ENCODE measurements around the gene KAZALD1.

Gene KAZALD1

GRCh38 chr10:101047961-101048892 is 13.6 kb upstream of the KAZALD1 start:
- DNase-seq = no peak

- peak in 11 of 56 donors; percentile 7 to 60 (median 20) for DNase-seq
Observed at GRCh38 chr10:101050208-101051069, 11.3 kb upstream of the KAZALD1 start.

DNA sequence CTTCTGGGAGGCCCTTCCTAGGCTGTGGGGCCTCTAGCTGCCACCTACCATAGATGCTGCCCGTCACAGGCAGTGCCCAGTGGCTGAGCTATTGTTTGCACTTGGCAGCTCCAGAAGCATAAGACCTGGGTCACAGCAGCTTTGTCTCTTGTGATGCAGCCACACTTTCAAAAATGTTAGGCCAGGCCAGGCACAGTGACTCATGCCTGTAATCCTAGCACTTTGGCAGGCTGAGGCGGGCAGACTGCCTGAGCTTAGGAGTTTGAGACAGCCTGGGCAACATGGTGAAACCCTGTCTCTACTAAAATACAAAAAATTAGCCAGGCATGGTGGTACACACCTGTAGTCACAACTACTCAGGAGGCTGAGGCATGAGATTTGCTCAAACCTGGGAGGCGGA is 9.5 kb upstream of the KAZALD1 start:
- DNase-seq = peak in 8 of 56 donors; percentile 17 to 71 (median 28)

DNA sequence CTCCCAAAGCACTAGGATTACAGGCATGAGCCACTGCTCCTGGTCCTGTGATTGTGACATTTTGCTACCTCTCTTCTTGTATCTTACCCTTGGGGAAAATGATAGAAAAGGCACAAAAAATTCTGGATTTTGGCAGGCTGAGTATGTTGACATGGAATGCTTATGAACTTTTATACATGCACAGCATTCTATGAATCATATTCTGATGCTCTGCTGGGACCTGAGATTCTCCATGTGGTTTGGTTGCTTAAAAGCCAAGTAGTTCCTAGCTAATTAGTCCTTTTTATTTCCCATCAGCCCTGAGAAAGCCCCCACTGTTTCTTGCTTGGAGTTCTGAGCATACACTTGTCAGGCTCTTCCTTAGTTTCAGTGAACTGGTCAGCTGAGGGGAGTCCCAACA is 8.3 kb upstream of the KAZALD1 start:
- no peak for DNase-seq

- no peak for DNase-seq
Observed at GRCh38 chr10:101054351-101054750, 7.4 kb upstream of the KAZALD1 start.

DNA sequence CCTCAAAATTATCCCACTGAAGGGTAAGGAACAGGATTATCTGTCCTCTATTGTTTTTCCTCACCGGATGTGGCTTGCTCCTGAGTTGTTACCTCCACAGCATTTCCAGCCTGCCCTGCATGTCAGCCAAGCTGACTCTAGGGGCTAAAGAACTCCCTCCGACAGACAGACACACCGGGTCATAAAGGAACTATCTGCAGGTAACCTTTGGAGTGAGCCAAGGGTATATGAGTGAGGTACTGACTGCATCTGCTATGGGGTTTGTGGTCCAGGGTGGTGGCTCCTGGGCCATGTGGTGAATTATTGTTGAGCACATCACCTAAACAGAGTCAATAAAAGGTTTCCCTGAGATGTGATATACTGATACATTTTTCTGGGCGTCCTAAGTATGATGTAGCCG is 6.9 kb upstream of the KAZALD1 start:
- DNase-seq = no peak

DNA sequence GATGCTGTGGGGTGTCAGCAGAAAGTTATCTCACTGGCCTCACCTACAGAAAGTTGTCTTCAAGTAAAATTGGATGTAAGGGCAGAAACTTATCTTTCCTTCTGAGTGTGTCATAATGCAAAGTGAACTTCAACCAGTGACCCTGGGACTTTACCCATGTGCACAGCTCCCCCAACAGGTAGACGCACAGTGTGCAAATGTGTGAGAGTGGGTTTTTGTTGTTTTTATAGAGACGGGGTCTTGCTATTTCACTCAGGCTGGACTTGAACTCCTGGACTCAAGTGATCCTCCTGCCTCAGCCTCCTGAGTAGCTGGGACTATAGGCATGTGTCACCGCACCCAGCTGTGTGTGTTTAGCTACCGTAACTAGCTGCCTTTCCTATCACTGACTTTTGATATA is 6.4 kb upstream of the KAZALD1 start:
- no peak for DNase-seq

GRCh38 chr10:101056365-101057151 is 5.2 kb upstream of the KAZALD1 start:
- no peak for DNase-seq

DNA sequence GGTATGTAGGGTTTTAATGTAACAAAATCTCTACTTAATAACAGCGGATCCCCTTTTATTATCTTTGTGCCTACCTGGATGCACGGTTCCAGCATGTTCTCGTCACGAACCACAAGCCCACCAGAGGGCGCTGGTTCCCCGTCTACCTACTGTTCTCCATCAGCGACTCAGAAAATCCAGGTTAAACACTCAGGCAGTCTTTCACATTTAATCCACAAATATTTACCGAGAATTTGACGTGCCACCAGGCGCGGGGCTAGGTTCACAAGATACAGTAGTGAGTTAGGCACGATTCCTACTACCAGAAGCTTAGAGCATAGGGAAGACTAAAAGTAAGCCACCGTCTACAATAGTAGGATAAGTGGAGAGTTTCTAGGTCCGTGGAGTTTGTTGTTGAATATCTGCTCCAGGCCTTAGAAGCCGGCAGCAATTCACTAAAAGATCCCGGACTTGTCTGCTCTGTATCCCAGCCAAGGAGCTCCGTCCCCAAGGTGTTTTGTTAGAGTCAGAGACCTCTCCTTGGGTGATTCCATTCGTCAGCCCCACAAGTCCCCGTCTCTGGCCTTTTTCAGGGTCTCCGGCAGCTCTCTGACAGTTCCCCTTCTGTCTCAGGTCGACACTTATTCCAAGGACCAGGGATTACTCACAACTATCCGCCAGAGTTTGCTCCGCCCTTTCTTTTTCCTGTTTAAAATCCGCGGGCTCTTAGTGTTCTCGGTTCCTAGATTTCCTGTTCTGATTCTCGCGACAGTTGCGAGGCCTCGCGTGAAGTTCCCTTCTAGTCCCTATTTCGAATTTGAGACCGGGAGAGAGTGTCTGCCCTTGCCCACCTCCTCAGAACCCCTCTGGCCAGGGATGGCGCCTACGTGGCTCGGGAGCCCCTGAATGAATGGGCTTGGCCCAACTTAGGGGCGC is 1.5 kb upstream of the KAZALD1 start:
- DNase-seq = peak in 51 of 56 donors; percentile 14 to 95 (median 83)

DNA sequence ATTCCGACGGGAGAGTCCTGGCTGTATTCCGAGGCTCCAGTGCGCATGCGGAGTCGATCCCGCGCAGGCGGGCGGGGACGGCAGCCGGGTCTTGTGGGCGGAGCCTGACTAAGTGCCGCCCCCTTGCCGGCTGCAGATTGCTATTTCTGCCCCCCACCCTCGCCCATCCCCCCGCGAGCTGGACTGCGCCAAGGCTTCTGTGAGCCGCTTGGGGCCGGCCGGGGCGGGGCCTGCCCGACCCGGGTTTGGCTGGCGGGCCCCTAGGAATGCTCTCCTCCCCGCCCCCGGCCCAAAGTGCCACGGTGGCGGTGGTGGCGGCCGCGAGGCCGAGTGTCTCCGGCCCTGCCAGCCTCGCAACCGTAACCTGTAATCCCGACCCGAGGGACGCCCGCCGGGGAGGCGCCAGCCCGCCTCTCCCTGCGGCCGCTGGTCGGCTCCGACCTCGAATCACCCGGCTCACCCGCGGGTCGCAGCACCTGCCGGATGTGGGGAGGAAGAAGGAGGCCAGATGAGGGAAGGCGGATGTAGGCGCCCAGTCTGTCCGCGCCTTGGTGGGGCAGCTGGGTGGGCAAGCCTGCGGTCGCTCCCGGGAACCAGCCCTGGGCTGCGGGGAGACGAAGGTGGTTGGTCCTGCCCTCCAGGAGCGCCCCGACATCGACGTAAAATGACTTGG is 702 bp upstream of the KAZALD1 start:
- peak in 41 of 56 donors; percentile 54 to 95 (median 85) for DNase-seq

- DNase-seq = peak in 6 of 56 donors; percentile 5 to 49 (median 17)
Observed at GRCh38 chr10:101062232-101063049, 652 bp downstream of the KAZALD1 start.

GRCh38 chr10:101063050-101063525 is 1.3 kb downstream of the KAZALD1 start:
- no peak for DNase-seq

DNA sequence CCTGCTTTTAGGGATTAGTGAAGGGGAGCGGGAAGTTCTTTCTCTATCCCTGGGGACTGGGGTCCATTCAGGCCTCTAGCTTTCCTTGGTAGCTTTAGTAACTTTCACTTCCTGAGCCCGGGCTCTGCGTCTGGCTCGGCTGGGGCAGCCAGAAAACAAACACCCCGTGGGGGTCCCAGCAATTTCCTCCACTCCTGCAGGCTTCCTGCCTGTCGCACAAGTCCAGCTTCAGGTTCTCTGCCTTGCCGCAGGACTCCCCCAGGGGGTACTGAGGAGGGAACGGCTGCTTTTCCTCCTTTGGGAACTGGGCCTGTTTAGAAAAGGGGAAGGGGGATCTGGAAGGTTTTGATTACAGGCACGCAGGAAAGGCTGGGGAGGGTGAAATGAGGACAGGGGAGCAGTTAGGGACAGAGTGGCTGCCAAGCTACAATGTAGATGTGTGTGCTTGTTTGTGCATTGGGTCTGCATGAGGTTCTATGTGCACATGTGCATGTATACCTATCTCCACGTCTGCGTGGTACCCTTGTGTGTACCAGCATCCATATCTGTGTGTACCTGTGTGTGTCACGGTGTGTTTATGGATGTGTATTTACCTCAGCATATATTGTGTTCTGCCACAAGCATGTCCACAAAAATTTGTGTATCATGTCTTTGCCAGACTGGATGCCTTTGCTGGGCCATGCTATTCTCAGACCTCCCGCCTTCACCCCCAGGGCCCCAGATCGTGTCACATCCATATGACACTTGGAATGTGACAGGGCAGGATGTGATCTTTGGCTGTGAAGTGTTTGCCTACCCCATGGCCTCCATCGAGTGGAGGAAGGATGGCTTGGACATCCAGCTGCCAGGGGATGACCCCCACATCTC is 2.0 kb downstream of the KAZALD1 start:
- no peak for DNase-seq

DNA sequence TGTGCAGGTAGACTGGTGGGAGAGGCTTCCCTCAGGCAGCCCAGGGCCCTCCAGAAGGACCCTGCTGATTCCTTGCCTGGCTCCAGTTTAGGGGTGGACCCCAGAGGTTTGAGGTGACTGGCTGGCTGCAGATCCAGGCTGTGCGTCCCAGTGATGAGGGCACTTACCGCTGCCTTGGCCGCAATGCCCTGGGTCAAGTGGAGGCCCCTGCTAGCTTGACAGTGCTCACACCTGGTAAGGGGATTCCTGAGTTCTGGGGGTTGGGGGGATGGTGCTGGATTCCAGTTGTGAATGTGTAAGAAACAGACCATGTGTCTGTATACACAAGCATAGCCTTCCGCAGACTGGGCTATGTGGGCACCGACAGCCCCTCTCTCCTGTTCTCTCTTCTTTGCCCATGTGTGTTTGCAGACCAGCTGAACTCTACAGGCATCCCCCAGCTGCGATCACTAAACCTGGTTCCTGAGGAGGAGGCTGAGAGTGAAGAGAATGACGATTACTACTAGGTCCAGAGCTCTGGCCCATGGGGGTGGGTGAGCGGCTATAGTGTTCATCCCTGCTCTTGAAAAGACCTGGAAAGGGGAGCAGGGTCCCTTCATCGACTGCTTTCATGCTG is 2.7 kb downstream of the KAZALD1 start:
- no peak for DNase-seq

DNA sequence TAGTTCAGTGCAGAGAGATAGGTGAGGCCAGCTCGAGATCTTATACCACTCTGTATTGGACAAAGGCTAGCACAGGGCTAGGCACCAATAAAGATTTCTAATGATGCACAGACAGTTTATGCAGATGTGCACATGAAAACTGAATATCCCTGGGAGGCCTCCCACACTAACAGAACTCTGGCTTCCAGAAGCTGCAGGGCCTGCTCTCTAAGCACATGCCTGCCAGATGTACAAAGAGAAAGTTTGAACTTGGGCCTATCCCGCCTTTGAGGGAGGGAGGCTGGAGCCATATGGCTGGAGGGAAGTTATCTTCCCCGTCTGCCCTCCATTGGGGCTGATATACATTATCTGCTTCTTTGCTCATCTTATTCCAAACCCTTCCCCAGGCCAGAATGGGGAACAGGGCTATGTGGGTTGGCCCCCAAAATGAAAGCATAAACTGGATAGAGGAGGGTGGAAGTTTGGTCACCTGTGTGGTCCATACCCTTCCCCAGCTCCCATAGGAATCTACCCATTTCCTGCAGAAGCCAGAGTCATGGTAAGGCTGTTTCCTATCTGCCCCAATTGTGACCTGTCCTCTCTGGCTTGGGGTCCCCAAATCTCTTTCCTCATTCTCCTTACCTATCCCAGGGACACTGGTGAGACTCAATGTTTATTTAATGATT is 3.8 kb downstream of the KAZALD1 start:
- no peak for DNase-seq

DNA sequence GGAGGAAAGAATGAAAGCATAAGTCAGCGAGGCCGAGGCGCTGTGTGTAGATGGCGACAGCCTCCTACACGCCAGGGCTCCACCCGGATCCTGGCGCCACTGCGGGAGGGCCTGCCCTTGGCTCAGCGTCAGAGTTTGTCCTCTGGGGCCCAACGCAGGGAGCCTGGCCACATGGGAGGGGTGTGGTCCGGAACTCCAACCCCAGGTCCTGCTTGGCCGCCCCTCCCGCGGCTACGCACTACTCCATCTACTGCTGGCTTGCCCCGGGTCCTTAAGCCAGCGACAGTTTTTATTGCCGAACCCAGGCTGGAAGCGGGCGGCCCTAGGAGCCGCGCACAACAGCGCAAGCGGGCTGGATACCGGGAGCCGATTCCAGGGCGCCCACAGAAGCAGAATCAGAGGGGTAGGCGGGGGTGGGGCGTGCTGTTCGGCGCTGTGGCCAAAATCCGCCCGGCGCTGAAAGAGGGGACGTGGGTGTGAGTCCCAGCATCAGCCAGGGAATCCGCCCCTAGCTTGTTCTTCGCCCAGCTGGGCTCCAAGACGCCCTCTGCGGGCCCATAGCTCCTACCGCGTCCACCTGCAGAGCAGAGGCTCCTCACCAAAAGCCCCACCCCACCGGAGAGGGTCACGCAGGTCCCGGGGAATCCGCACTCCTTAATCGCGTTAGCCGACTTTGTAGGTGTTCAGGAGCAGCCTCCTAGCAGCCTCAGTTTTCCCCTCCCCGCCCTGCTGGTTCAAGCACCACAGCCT is 4.5 kb downstream of the KAZALD1 start:
- DNase-seq = peak in 16 of 56 donors; percentile 12 to 39 (median 16)

Data from amygdala (tissue), 56 donors.